Mesendoderm (in vitro differentiated cells): ENCODE results near the gene BICDL2.

Source experiments
- DNase-seq: peaks from one replicate; pipeline ENCODE4 v3.0.0; 2013
- H2AK5ac ChIP-seq: 2 replicates; pipeline ENCODE4 v1.6.1; 2013; ENCODE audit warnings: low read length, inconsistent platforms
- H2BK120ac ChIP-seq: 2 replicates; pipeline ENCODE4 v1.6.1; 2013; ENCODE audit warnings: low read depth, mild to moderate bottlenecking, low read length, moderate library complexity, mixed read lengths
- H2BK15ac ChIP-seq: replicated peaks from 2 replicates; pipeline ENCODE4 v1.6.1; 2013; ENCODE audit warnings: low read depth, mild to moderate bottlenecking, moderate library complexity
- H2BK5ac ChIP-seq: 2 replicates; pipeline ENCODE4 v1.6.1; 2013; ENCODE audit warnings: low read length, inconsistent platforms
- H3K18ac ChIP-seq: 2 replicates; pipeline ENCODE4 v1.6.1; 2013; ENCODE audit warnings: mild to moderate bottlenecking, low read length, mixed read lengths
- H3K23ac ChIP-seq: one replicate; pipeline ENCODE4 v1.6.1; 2013; ENCODE audit warnings: low read length
- H3K27ac ChIP-seq: 2 replicates; pipeline ENCODE4 v1.5.1; 2013; ENCODE audit warnings: low read depth, mild to moderate bottlenecking, inconsistent platforms, low read length, moderate library complexity
- H3K27me3 ChIP-seq: 2 replicates; pipeline ENCODE4 v1.6.1; 2013; ENCODE audit warnings: low read length, control low read depth, mild to moderate bottlenecking, inconsistent platforms; ENCODE audit not compliant: insufficient read depth, poor library complexity
- H3K36me3 ChIP-seq: 2 replicates; pipeline ENCODE4 v1.6.1; 2013; ENCODE audit warnings: low read length, inconsistent platforms; ENCODE audit not compliant: control insufficient read depth, insufficient read depth
- H3K4ac ChIP-seq: one replicate; pipeline ENCODE4 v1.6.1; 2013; ENCODE audit warnings: low read depth, mild to moderate bottlenecking, low read length, moderate library complexity
- H3K4me1 ChIP-seq: 2 replicates; pipeline ENCODE4 v1.6.1; 2013; ENCODE audit warnings: low read depth, low read length, inconsistent platforms; ENCODE audit not compliant: control insufficient read depth
- H3K4me2 ChIP-seq: 2 replicates; pipeline ENCODE4 v1.6.1; 2013; ENCODE audit warnings: low read length
- H3K4me3 ChIP-seq: 2 replicates; pipeline ENCODE4 v1.5.1; 2013; ENCODE audit warnings: mild to moderate bottlenecking, low read length
- H3K56ac ChIP-seq: one replicate; pipeline ENCODE4 v1.6.1; 2013; ENCODE audit warnings: low read length
- H3K79me1 ChIP-seq: 2 replicates; pipeline ENCODE4 v1.6.1; 2013; ENCODE audit warnings: low read length, inconsistent platforms
- H3K79me2 ChIP-seq: 2 replicates; pipeline ENCODE4 v1.6.1; 2013; ENCODE audit warnings: mild to moderate bottlenecking, low read length; ENCODE audit not compliant: control insufficient read depth, insufficient read depth
- H3K9ac ChIP-seq: 2 replicates; pipeline ENCODE4 v1.6.1; 2013; ENCODE audit warnings: low read length, inconsistent platforms
- H4K5ac ChIP-seq: one replicate; pipeline ENCODE4 v1.6.1; 2013; ENCODE audit warnings: low read length
- H4K8ac ChIP-seq: one replicate; pipeline ENCODE4 v1.6.1; 2013; ENCODE audit warnings: low read depth, mild to moderate bottlenecking, control low read depth, low read length, moderate library complexity
- WGBS: extraction: QIAGEN DNeasy Blood & Tissue Kit; methylation state at CpG from one replicate; pipeline ENCODE4 v1.1.7; 2013; ENCODE audit warnings: low lambda C conversion rate, missing lambda C conversion rate; ENCODE audit not compliant: insufficient coverage; ENCODE audit errors: extremely low coverage; 5-methylcytosine and 5-hydroxymethylcytosine counted together

BICDL2 gene

DNA sequence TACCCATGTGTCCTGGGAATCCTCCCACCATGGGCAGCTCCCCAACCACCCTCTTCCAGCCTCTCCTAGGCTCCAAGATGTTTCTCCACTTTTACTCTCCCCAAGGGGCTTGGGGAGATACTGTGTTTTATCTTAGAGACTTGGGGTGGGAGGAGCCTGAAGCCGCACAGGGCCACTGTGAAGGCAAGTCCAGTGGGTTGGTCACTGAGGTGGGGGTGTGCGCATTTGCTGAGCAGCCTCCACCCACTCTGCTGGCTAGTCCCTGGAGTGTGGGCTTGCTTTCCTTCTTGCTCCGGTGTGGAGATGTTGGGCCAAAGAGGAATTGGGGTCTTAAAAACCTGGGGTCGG, 28.1 kb downstream of the BICDL2 start:
- H3K9ac ChIP-seq = peak overlapping the region; percentile 2
- no peak overlapping the region for H3K23ac ChIP-seq
- no peak for DNase-seq
- H3K18ac ChIP-seq = peak overlapping the region; percentile 19
- H3K79me2 ChIP-seq = no peaks in the 10 kb centered on the region
- peak overlapping the region; percentile 53 for H3K27ac ChIP-seq
- peaks cover 23% of the 10 kb centered on the region for H3K4me1 ChIP-seq
- WGBS = no CpG with 5 or more reads among the region's 4 CpGs
- no peak overlapping the region for H4K5ac ChIP-seq
- H2BK15ac ChIP-seq = no peak overlapping the region
- no peaks in the 10 kb centered on the region for H3K27me3 ChIP-seq
- no peak overlapping the region for H4K8ac ChIP-seq
- no peaks in the 10 kb centered on the region for H3K79me1 ChIP-seq
- H3K36me3 ChIP-seq = no peaks in the 10 kb centered on the region
- peak overlapping the region; percentile 82 for H2BK5ac ChIP-seq
- no peak overlapping the region for H3K4me3 ChIP-seq
- no peak overlapping the region for H3K4me2 ChIP-seq
- H3K4ac ChIP-seq = no peak overlapping the region
- H3K56ac ChIP-seq = peak overlapping the region; percentile 78
- H2BK120ac ChIP-seq = no peak overlapping the region
- peak overlapping the region; percentile 25 for H2AK5ac ChIP-seq

DNA sequence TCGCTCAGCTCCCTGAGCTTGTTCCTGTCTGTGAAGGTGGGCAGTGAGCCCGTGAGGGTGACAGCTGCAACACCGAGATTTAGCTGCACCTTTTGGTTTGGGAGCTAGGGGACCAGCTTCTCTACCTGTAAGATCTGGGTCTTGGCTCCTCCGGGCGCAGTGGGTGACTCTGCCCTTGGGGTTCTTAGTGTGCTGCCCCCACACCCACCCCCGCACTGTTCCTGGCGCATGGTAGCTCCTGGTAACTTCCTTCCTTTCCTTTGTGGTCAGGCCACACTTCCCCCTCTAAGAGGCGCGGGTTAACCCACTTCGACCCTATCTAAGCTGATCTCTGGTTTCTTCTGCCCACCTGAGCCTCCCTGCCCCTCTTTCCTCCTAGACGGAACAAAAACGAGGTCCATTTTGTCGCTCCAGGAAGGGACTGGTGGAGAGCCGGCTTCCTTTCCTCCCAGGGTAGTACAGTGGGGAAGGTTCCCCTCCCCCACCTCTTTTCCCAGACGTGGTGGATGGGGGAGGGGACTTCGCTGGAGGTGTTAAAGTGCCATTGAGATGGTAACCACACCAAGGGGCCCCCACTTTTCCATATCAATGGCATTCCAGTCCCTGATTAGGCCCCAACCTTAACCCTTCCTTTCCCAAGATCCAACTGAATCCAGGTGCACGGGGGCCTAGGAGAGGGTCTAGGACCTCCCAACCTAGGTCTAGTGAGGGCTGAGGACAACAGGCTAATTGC, 28.6 kb downstream of the BICDL2 start:
- peak; percentile 97 for DNase-seq
- Histone ChIP-seq H3K79me1 (no peaks in the 10 kb centered on the region), H3K4me3 (no peak overlapping the region), H3K27ac (peak overlapping the region; percentile 78), H3K18ac (peak overlapping the region; percentile 81), H4K8ac (no peak overlapping the region), H2BK5ac (peak overlapping the region; percentile 95), H3K4me2 (peak overlapping the region; percentile 68), H3K9ac (peak overlapping the region; percentile 66), H3K56ac (peak overlapping the region; percentile 89), H3K79me2 (no peaks in the 10 kb centered on the region), H3K36me3 (no peaks in the 10 kb centered on the region), H3K4me1 (peaks cover 23% of the 10 kb centered on the region), H3K27me3 (no peaks in the 10 kb centered on the region), H4K5ac (no peak overlapping the region), H2BK15ac (no peak overlapping the region), H2BK120ac (peak overlapping the region; percentile 64), H2AK5ac (peak overlapping the region; percentile 86), H3K23ac (peak overlapping the region; percentile 67), H3K4ac (peak overlapping the region; percentile 65)
- no CpG with 5 or more reads among the region's 17 CpGs for WGBS

DNA sequence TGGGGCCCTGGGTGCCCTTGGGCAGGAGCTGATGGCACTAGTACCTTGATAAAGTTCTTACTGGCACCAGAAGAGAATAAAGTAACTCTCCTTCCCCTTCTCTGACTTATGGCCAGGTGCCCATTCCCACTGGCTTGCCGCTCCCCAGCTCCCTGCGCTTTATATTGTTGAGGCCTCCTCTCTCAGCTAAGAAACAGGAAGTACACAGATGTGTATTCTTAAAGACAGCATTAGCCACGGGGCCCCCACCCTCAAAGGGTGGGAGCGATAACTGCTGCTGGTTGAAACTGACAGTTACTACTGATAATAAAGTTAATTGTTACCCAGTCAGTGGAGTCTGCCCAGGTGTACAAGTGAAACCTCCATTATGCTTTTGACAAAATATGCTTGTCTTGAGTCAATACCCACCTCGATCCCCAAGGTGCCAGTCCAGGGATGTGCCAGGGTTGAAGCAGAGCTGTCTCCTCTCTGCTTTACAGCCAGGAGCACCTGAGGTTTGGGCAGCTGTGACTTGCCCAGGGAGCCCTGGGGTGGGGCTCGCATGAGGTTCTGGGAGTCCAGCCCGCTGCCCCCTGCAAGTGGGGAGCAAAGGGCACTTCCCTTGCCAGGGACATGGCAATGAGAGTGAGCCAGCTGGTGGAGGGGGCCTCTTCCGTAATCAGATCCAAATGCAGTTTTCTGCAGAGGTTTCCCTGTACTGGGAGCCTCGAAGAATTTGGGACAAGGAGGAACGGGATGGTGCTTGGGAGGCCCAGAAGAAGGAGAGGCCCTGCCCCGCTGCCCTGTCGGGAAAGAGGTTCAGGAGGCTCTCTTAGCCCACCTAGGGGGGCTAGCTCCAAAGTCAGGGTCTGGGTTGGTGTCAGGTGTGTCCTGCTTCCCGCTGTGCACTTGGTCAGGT, 29.4 kb downstream of the BICDL2 start:
- H3K79me1 ChIP-seq = no peaks in the 10 kb centered on the region
- peak overlapping the region; percentile 89 for H3K56ac ChIP-seq
- no peaks in the 10 kb centered on the region for H3K79me2 ChIP-seq
- no peaks in the 10 kb centered on the region for H3K36me3 ChIP-seq
- WGBS = no CpG with 5 or more reads among the region's 13 CpGs
- H3K18ac ChIP-seq = peak overlapping the region; percentile 81
- peak overlapping the region; percentile 14 for H2BK15ac ChIP-seq
- peak overlapping the region; percentile 86 for H2AK5ac ChIP-seq
- peak overlapping the region; percentile 68 for H3K4me2 ChIP-seq
- H2BK120ac ChIP-seq = peak overlapping the region; percentile 64
- peak; percentile 47 for DNase-seq
- peak overlapping the region; percentile 66 for H3K9ac ChIP-seq
- no peak overlapping the region for H4K8ac ChIP-seq
- H3K4me1 ChIP-seq = peaks cover 23% of the 10 kb centered on the region
- H3K27ac ChIP-seq = peak overlapping the region; percentile 78
- H3K23ac ChIP-seq = peak overlapping the region; percentile 67
- H3K4ac ChIP-seq = peak overlapping the region; percentile 65
- no peaks in the 10 kb centered on the region for H3K27me3 ChIP-seq
- H4K5ac ChIP-seq = no peak overlapping the region
- no peak overlapping the region for H3K4me3 ChIP-seq
- peak overlapping the region; percentile 95 for H2BK5ac ChIP-seq

DNA sequence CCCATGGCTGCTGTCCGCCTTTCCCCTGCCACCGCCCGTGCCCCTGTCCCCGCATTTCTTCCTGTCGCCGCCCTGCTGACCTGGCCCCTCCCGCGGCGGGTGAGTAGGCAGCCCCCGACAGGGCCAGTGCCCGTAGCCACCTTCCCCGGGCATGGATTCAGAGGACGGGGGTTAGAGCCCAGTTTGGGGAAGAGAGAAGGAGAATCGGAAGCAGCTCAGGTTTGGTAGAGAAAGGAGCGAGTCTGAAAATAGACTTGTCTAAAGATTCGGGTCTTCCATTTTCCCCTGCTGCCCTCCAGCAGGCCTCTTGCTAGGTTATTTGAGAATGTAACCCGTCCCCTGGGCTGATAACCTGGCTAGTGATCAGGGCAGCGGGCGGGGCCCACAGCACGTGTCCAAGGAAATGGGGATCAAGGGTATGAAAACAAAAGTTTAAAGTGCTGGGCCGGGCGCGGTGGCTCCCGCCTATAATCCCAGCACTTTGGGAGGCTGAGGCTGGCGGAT, 31.9 kb downstream of the BICDL2 start:
- Histone ChIP-seq H4K8ac (no peak overlapping the region), H2BK15ac (no peak overlapping the region), H2BK120ac (no peak overlapping the region), H3K27me3 (no peaks in the 10 kb centered on the region), H2AK5ac (no peak overlapping the region), H3K18ac (no peak overlapping the region), H3K4ac (no peak overlapping the region), H3K4me3 (no peak overlapping the region), H4K5ac (no peak overlapping the region), H3K79me2 (no peaks in the 10 kb centered on the region), H3K79me1 (no peaks in the 10 kb centered on the region), H3K9ac (peak overlapping the region; percentile 48), H3K36me3 (no peaks in the 10 kb centered on the region), H3K56ac (peak overlapping the region; percentile 67), H3K23ac (peak overlapping the region; percentile 3), H2BK5ac (no peak overlapping the region), H3K4me2 (peak overlapping the region; percentile 71), H3K27ac (no peak overlapping the region), H3K4me1 (peaks cover 23% of the 10 kb centered on the region)
- peak; percentile 71 for DNase-seq
- WGBS = no CpG with 5 or more reads among the region's 25 CpGs

DNA sequence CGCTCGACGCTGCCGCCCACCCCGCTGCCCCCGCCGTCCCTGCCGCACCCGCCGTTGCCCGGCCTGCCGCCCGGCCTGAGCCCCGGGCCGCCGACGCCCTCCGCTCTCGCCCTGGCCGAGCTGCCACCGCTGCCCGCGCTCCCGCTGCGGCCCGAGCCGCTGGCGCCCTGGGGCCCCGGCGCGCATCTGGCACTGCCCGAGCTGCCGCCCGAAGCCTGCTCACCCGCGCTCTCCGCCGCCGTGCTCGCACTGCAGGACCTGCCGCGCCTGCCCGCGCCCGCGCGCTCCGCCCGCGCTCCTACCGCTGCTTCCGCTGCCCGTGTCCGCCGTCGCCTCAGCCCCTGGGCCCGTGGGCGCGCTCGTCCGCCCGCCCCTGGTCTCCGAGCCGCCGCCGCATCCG, 32.4 kb downstream of the BICDL2 start:
- Histone ChIP-seq H3K9ac (no peak overlapping the region), H3K4me1 (peaks cover 23% of the 10 kb centered on the region), H2BK120ac (no peak overlapping the region), H3K56ac (peak overlapping the region; percentile 42), H2AK5ac (no peak overlapping the region), H3K79me1 (no peaks in the 10 kb centered on the region), H3K18ac (no peak overlapping the region), H3K23ac (no peak overlapping the region), H3K27ac (no peak overlapping the region), H3K79me2 (no peaks in the 10 kb centered on the region), H3K27me3 (no peaks in the 10 kb centered on the region), H3K4me3 (no peak overlapping the region), H4K8ac (no peak overlapping the region), H4K5ac (no peak overlapping the region), H3K4ac (no peak overlapping the region), H2BK5ac (no peak overlapping the region), H2BK15ac (no peak overlapping the region), H3K36me3 (no peaks in the 10 kb centered on the region), H3K4me2 (peak overlapping the region; percentile 46)
- WGBS = no CpG with 5 or more reads among the region's 67 CpGs
- DNase-seq = no peak
